Activated CD4-positive, alpha-beta T cell treated with anti-CD3 and anti-CD28 coated beads for 36 hours (primary cell): ENCODE results near the gene PAIP2. TPM values are rescaled to one million over a fixed set of nuclear protein-coding genes. Genes with fewer than 3 reads are reported as not detected.
A peak's percentile ranks its signal among the peaks of the same experiment; 100 is the strongest.
"Not testable (repeated sequence)": the region's sequence is repeated elsewhere in the genome, so short reads cannot be mapped to it uniquely, and the experiment has no call there.

ENCODE experiments used
- ATAC-seq: fragments of 200-7000 bp; cut with Tn5 transposase; one replicate; pipeline ENCODE4 v1.10.0; 2021; ENCODE audit warnings: mild to moderate bottlenecking, moderate library complexity
- CTCF ChIA-PET: fragments of 350-600 bp; sonication (Branson Sonifier 250); formaldehyde crosslinking; loops from one replicate; lab custom pipeline; 2021; ENCODE audit warnings: antibody characterized with exemption; lab: Charles Lee
- POLR2A ChIA-PET: fragments of 350-600 bp; sonication (Branson Sonifier 250); formaldehyde crosslinking; loops from one replicate; lab custom pipeline; 2021; ENCODE audit warnings: antibody characterized with exemption, inconsistent platforms; lab: Charles Lee
- DNase-seq: peaks from one replicate; pipeline ENCODE4 v3.0.0-alpha.2; 2020
- H3K27ac Mint-ChIP-seq: one replicate; pipeline ENCODE4 v1.8.0; 2021; ENCODE audit warnings: mixed read lengths
- H3K27me3 Mint-ChIP-seq: one replicate; pipeline ENCODE4 v1.8.0; 2021; ENCODE audit warnings: mixed read lengths
- H3K36me3 Mint-ChIP-seq: one replicate; pipeline ENCODE4 v1.8.0; 2021; ENCODE audit warnings: low read depth, mixed read lengths
- H3K4me1 Mint-ChIP-seq: one replicate; pipeline ENCODE4 v1.8.0; 2021; ENCODE audit warnings: mixed read lengths
- H3K4me3 Mint-ChIP-seq: one replicate; pipeline ENCODE4 v1.8.0; 2021; ENCODE audit warnings: mild to moderate bottlenecking, moderate library complexity, mixed read lengths
- H3K9me3 Mint-ChIP-seq: one replicate; pipeline ENCODE4 v1.8.0; 2021; ENCODE audit warnings: low read depth, mixed read lengths
- intact Hi-C, 2 experiments: fragments of 100-400 bp; cut with DNase I in 1 of 2; cut with micrococcal nuclease in 1 of 2; formaldehyde crosslinking; loops; one replicate each; pipeline versions ENCODE4 v1.14.2 to v1.15.1; 2022 to 2024; cut with DNase I, micrococcal nuclease
- total RNA-seq, 2 experiments: library from RNA; stranded (reverse); gene quantifications; one replicate each; pipeline ENCODE4 v1.2.3, GENCODE V29; 2021

Gene PAIP2
- total RNA-seq, 2 experiments from 2014 or later: 101 to 126 TPM

DNA sequence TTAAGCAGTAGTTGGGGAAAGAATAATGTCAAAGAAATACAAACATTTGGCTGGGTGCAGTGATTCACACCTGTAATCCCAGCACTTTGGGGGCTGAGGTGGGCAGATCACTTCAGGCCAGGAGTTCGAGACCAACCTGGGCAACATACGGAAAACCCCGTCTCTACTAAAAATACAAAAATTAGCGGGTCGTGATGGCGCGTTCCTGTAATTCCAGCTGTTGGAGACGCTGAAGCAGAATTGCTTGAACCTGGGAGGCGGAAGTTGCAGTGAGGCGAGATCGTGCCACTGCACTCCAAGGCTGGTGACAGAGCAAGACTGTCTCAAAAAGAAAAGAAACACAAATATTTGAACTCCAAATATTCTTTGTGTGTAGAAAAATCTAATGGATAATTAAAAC, 43.4 kb upstream of the PAIP2 start:
- ATAC-seq: no peak
- CTCF ChIA-PET: interaction anchor here (1.3 kb wide), 1 partner anchor 23 kb away, joined by 3 read pairs; no protein-coding TSS in a partner anchor
- H3K27ac Mint-ChIP-seq: peak overlapping the region; percentile 26
- peaks cover 77% of the 10 kb centered on the region for H3K4me1 Mint-ChIP-seq
- H3K36me3 Mint-ChIP-seq: peaks cover 45% of the 10 kb centered on the region
- POLR2A ChIA-PET: interaction anchor here (0.7 to 1.3 kb wide), 3 partner anchors 8 to 70 kb away, joined by 3 to 4 read pairs (median 4); no protein-coding TSS in a partner anchor
- H3K27me3 Mint-ChIP-seq: no peaks in the 10 kb centered on the region
- no peak for DNase-seq
- peak overlapping the region; percentile 8 for H3K4me3 Mint-ChIP-seq
- intact Hi-C loops: no loop called here
- H3K9me3 Mint-ChIP-seq: no peaks in the 10 kb centered on the region

DNA sequence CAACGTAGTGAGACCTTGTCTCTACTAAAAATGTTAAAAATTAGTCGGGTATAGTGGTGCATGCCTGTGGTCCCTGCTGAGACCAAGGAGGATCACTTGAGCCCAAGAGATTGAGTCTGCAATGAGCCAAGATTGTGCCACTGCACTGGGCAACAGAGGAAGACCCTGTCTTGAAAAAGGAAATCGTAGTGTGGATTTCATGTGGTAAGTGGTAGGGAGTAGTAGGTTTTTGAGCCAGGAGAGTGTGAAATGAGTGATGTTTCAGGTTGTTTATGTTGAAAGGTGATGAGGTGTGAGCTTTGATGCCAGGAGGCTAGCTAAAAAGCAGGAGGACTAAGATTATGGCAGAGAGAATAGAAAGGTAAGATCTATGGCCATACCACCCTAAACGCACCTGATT, 42.2 kb upstream of the PAIP2 start:
- intact Hi-C loops: no loop called here
- POLR2A ChIA-PET: interaction anchor here (0.6 to 1.3 kb wide), 5 partner anchors 11 to 27 kb away, joined by 3 to 4 read pairs (median 3); no protein-coding TSS in a partner anchor
- CTCF ChIA-PET: interaction anchor here (0.8 to 2.4 kb wide), 4 partner anchors 11 to 89 kb away, joined by 3 to 14 read pairs (median 4); no protein-coding TSS in a partner anchor
- Mint-ChIP-seq H3K4me3 (peak overlapping the region; percentile 3), H3K4me1 (peaks cover 87% of the 10 kb centered on the region), H3K27me3 (no peaks in the 10 kb centered on the region), H3K9me3 (no peaks in the 10 kb centered on the region), H3K27ac (peak overlapping the region; percentile 82), H3K36me3 (peaks cover 38% of the 10 kb centered on the region)
- ATAC-seq: peak; percentile 58
- no peak for DNase-seq

DNA sequence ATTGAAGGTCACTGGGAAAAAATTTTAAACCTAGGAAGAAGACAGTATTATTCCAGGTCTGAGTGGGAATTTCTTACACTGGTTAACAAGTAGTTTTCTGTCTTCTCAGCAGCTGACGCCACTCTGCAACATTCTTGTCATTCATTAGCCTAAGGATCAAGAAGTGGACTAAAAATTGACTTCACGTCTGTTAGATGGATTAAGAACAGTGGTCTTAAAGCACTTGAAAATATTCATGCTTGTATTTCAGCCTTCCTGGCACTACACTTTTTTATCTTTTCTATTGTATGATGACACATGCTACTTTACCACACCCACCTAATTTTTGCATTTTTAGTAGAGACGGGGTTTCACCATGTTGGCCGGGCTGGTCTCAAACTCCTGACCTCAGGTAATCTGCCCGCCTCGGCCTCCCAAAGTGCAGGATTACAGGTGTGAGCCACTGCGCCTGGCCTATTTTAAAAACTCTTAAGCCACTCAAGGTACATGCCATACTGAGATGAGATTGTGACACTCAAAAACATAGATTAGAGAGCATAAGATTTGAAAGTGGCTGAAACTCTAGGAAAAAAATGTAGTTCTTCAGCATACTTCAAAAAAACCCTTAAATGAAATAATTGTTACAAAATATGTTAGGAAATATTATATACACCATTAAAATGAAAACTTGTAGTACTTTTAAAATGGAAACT, 39.7 kb upstream of the PAIP2 start:
- DNase-seq (no peak), ATAC-seq (no peak)
- Mint-ChIP-seq H3K36me3 (peaks cover 20% of the 10 kb centered on the region), H3K4me1 (peaks cover 94% of the 10 kb centered on the region), H3K27ac (peak overlapping the region; percentile 76), H3K27me3 (no peaks in the 10 kb centered on the region), H3K4me3 (peak overlapping the region; percentile 17), H3K9me3 (no peaks in the 10 kb centered on the region)
- ChIA-PET CTCF (no interaction called here), POLR2A (no interaction called here)
- intact Hi-C loops: no loop called here

DNA sequence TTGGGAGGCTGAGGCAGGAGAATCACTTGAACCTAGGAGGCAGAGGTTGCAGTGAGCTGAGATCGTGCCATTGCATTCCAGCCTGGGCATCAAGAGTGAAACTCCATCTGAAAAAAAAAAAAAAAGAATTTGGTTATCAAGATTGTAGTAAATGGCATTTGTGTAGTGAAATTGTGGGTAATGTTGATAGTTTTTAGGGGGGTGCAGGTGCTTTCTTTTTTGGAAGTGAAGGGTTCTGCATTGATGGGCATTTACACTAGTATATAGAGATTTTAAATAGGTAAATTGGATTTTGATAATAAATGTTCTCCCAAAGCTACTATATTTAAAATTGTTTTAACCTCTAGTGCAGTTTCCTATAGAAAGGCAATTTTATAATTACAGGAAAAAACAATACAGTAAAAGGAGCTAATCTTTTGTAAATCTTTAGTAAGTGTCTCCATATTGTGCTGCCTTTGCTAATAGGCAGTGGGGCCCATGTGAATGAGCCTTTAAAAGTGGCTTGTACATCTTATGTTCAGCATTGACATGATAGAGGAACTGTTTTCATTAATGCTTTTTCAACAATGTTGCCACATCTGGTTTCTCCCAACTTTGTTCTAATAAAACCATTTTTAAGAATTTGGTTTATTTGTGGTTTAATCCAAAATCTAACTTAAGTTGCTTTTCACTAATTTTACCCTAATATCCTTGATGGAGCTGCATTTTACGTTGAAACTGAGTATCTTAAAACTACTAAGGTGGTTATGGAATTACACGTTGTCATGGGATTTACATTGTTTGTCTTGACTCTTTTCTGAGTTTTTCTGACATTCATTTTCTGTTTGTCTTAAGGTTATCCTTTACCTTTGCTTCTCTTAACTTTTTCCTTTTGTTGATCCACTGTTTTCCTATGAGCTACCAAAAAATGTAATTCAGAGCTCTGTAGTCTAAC, 37.0 kb upstream of the PAIP2 start:
- Mint-ChIP-seq H3K27me3 (no peaks in the 10 kb centered on the region), H3K27ac (peak overlapping the region; percentile 26), H3K4me3 (no peak overlapping the region), H3K9me3 (no peaks in the 10 kb centered on the region), H3K4me1 (peaks cover 94% of the 10 kb centered on the region), H3K36me3 (peaks cover 33% of the 10 kb centered on the region)
- POLR2A ChIA-PET: interaction anchor here (0.7 to 1.7 kb wide), 4 partner anchors 9 to 18 kb away, joined by 4 to 15 read pairs (median 11); partner anchors contain the start of gene MATR3
- intact Hi-C loops: no loop called here
- DNase-seq (no peak), ATAC-seq (no peak)
- CTCF ChIA-PET: interaction anchor here (0.5 to 2.5 kb wide), 13 partner anchors 8 to 487 kb away, joined by 3 to 9 read pairs (median 4); partner anchors contain the start of genes MATR3 and PAIP2

DNA sequence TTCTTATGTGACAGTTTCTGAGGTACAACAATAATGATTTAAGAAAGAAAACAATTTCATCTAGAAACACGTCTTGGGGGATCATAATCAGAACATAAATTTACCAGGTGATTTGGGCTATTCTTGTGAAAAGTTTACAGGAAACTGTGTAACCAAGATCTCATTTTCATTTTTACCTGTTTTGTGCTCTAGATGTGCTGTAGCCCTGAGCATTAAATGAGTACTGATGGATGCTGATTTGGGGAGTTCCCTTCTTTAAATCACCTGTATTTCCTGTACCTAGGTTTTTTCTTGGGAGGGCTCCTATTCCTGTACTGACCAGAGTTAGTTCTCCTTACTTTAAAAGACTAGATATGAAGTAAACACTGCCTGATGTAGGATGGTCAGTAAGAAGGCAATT, 35.5 kb upstream of the PAIP2 start:
- intact Hi-C loops: loop anchor here in 1 of 2 experiments (1.0 kb wide), 1 partner anchor 13 kb away; the partner anchor contains the start of gene MATR3
- no peaks in the 10 kb centered on the region for H3K27me3 Mint-ChIP-seq
- peak overlapping the region; percentile 3 for H3K4me3 Mint-ChIP-seq
- peak; percentile 59 for ATAC-seq
- peaks cover 94% of the 10 kb centered on the region for H3K4me1 Mint-ChIP-seq
- H3K27ac Mint-ChIP-seq: peak overlapping the region; percentile 75
- peaks cover 32% of the 10 kb centered on the region for H3K36me3 Mint-ChIP-seq
- no peaks in the 10 kb centered on the region for H3K9me3 Mint-ChIP-seq
- DNase-seq: no peak
- POLR2A ChIA-PET: interaction anchor here (0.7 to 1.3 kb wide), 2 partner anchors 9 to 26 kb away, joined by 4 to 7 read pairs; no protein-coding TSS in a partner anchor
- CTCF ChIA-PET: interaction anchor here (0.9 to 2.5 kb wide), 6 partner anchors 11 to 257 kb away, joined by 3 to 9 read pairs (median 4); partner anchors contain the start of genes MATR3, PAIP2 and STING1

DNA sequence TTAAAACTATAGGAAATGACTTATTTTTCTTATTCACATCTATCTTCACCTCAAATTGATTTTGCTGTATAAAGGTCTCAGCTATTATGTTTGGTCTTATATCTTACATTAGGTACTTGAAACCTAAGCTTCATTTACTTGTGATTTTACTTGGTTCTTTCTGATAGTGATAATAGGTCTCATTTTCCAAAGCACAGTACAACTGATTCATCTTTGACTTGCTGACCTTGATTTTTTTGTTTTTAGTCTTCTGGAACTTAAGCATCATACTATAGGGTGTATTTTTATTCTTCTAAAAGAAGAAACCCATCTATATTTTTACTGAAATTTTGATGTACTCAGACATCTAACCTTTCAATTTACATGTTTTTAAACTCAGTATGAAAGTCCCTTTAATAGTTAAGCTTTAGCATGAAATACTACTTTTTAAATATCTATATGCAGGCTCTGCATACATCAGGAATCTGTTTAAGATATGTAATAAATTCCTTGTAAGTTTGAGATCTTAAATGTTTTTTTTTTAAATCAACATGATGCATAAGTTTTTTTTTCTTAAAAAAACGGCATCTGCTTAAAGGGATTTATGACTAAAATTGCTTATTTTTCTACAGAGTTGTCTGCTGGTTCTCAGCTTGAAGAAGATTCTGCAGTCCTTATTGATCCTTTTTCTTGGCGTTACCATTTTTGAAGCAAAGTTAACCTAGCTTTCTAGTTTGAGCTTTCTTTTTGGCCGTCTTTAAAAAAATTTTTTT, 34.9 kb upstream of the PAIP2 start:
- H3K36me3 Mint-ChIP-seq: peaks cover 29% of the 10 kb centered on the region
- intact Hi-C loops: loop anchor here in 1 of 2 experiments (1.0 kb wide), 1 partner anchor 14 kb away; the partner anchor contains the start of gene MATR3
- H3K27ac Mint-ChIP-seq: peak overlapping the region; percentile 80
- CTCF ChIA-PET: interaction anchor here (0.6 to 1.6 kb wide), 6 partner anchors 10 to 256 kb away, joined by 3 to 6 read pairs (median 3); partner anchors contain the start of genes PAIP2 and STING1
- DNase-seq: no peak
- no peaks in the 10 kb centered on the region for H3K9me3 Mint-ChIP-seq
- no peaks in the 10 kb centered on the region for H3K27me3 Mint-ChIP-seq
- ATAC-seq: peak; percentile 58
- H3K4me1 Mint-ChIP-seq: peaks cover 91% of the 10 kb centered on the region
- peak overlapping the region; percentile 3 for H3K4me3 Mint-ChIP-seq
- POLR2A ChIA-PET: interaction anchor here (0.6 to 1.3 kb wide), 4 partner anchors 9 to 172 kb away, joined by 3 to 7 read pairs (median 4); no protein-coding TSS in a partner anchor

DNA sequence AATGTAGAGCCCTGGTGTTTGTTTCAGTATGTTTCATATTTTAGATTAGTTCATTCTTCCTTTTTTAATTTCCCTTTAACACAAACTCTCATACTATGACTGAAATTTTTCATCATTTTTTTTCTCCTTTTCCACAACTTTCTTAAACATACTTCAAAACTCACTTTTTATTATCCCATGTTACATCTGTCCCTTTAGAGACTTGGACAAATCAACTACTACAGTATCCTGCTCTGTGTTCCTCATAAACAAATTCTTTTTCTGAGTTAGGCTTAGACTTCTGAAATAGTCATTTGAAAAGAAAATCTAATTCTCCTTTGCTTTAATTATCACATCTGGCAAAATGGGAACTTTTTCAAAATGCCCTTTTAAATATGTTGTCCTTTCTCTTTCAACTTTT, 32.9 kb upstream of the PAIP2 start:
- intact Hi-C loops: no loop called here

DNA sequence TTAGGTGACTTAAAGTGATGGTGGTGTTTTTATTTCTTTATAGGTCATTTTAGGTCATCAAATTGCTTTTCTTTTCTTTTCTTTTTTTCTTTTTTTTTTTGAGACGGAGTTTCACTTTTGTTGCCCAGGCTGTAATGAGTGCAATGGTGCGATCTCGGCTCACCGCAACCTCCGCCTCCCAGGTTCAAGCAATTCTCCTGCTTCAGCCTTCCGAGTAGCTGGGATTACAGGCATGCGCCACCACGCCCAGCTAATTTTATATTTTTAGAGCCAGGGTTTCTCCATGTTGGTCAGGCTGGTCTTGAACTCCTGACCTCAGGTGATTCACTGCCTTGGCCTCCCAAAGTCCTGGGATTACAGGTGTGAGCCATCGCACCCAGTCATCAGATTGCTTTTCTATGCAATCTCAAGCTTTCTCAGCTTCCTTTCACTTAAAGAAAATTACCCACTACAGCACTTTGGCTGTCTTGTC, 30.9 kb upstream of the PAIP2 start:
- peak; percentile 49 for DNase-seq
- H3K27me3 Mint-ChIP-seq, intact Hi-C loops: not testable (repeated sequence)

More for the DNA sequence above, 32.9 kb upstream of the PAIP2 start:
- peaks cover 81% of the 10 kb centered on the region for H3K4me1 Mint-ChIP-seq
- DNase-seq (no peak), ATAC-seq (no peak)
- peaks cover 25% of the 10 kb centered on the region for H3K36me3 Mint-ChIP-seq
- ChIA-PET CTCF (interaction anchor here (0.6 to 4.1 kb wide), 3 partner anchors 9 to 672 kb away, joined by 3 to 14 read pairs (median 4); no protein-coding TSS in a partner anchor), POLR2A (no interaction called here)
- H3K9me3 Mint-ChIP-seq: no peaks in the 10 kb centered on the region
- H3K27me3 Mint-ChIP-seq: no peaks in the 10 kb centered on the region
- H3K27ac Mint-ChIP-seq: peak overlapping the region; percentile 80
- H3K4me3 Mint-ChIP-seq: peak overlapping the region; percentile 1

DNA sequence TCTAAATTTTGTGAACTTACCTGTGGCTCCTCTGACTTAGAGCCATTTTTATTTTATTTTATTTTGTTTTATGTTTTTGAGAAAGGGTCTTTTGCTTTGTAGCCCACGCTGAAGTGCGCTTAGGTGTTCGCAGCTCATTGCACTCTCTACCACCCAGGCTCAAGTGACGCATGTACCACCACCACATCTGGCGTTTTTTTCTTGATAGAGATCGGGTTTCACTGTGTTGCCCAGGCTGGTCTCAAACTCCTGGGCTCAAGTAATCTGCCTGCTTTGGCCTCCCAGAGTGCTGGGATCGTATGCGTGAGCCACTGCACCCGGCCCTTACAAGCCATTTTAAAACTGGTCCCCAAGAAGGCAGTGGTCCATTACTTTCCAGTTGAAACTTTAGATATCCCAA, 29.6 kb upstream of the PAIP2 start:
- CTCF ChIA-PET: interaction anchor here (0.5 to 4.1 kb wide), 11 partner anchors 12 to 737 kb away, joined by 3 to 14 read pairs (median 3); partner anchors contain the start of gene HSPA9
- no peaks in the 10 kb centered on the region for H3K9me3 Mint-ChIP-seq
- ATAC-seq: no peak
- no peak overlapping the region for H3K4me3 Mint-ChIP-seq
- intact Hi-C loops: no loop called here
- POLR2A ChIA-PET: interaction anchor here (0.6 kb wide), 2 partner anchors 12 to 124 kb away, joined by 3 read pairs; no protein-coding TSS in a partner anchor
- H3K36me3 Mint-ChIP-seq: peaks cover 44% of the 10 kb centered on the region
- H3K4me1 Mint-ChIP-seq: peaks cover 63% of the 10 kb centered on the region
- H3K27me3 Mint-ChIP-seq: no peaks in the 10 kb centered on the region
- H3K27ac Mint-ChIP-seq: no peak overlapping the region
- no peak for DNase-seq

More for the DNA sequence above, 30.9 kb upstream of the PAIP2 start:
- H3K9me3 Mint-ChIP-seq, H3K4me3 Mint-ChIP-seq: not testable (repeated sequence)
- ChIA-PET CTCF (interaction anchor here (1.2 to 4.1 kb wide), 2 partner anchors 11 to 21 kb away, joined by 3 to 14 read pairs; no protein-coding TSS in a partner anchor), POLR2A (interaction anchor here (0.5 to 1.0 kb wide), 5 partner anchors 11 to 400 kb away, joined by 3 to 6 read pairs (median 3); no protein-coding TSS in a partner anchor)
- Mint-ChIP-seq H3K4me1 (peaks cover 76% of the 10 kb centered on the region), H3K27ac (peak overlapping the region; percentile 70), H3K36me3 (peaks cover 36% of the 10 kb centered on the region)
- ATAC-seq: peak; percentile 52

DNA sequence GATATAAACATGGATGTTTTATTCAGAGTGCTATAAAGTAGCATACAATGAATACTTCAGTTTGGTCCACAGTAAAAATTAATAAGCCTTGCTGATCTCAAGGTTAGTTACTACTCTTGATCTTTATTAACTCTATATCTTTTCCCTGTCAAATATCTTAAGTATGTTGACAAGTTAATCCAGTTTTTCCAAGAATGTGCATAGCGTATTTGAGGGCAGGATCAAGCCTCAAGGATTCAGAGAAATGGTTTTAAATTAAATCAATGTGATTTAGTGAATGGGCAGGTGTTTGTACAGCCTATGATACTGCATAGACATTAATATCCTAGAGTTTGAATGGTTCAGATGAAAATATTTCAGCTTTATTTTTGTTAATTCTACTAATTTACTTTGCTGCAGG, 27.4 kb upstream of the PAIP2 start:
- Mint-ChIP-seq H3K27me3 (no peaks in the 10 kb centered on the region), H3K4me3 (no peak overlapping the region), H3K9me3 (no peaks in the 10 kb centered on the region), H3K36me3 (peaks cover 42% of the 10 kb centered on the region), H3K4me1 (peaks cover 41% of the 10 kb centered on the region), H3K27ac (peak overlapping the region; percentile 34)
- ATAC-seq: no peak
- POLR2A ChIA-PET: interaction anchor here (0.7 kb wide), 1 partner anchor 237 kb away, joined by 3 read pairs; no protein-coding TSS in a partner anchor
- CTCF ChIA-PET: interaction anchor here (0.9 to 2.8 kb wide), 2 partner anchors 9 to 72 kb away, joined by 3 to 14 read pairs; no protein-coding TSS in a partner anchor
- DNase-seq: no peak
- intact Hi-C loops: no loop called here
